A673 (cell line): ENCODE data around the gene CREBRF. TPM values are rescaled to one million over a fixed set of nuclear protein-coding genes. Genes with fewer than 3 reads are reported as not detected.
"Not testable (repeated sequence)": the region's sequence is repeated elsewhere in the genome, so short reads cannot be mapped to it uniquely, and the experiment has no call there.

Experiments used
- BruUV-seq: library from RNA; stranded (reverse); fragments of 400-500 nt; replicated peaks from 2 replicates; lab custom pipeline; 2021; lab: Mats Ljungman, UMichigan
- CTCF ChIA-PET: fragments of 300-600 bp; sonication (Branson Sonifier 250); formaldehyde crosslinking; loops from one replicate; lab custom pipeline; 2022; ENCODE audit warnings: antibody characterized with exemption; lab: Charles Lee
- POLR2A ChIA-PET: fragments of 300-600 bp; sonication (Branson Sonifier 250); formaldehyde crosslinking; loops from one replicate; lab custom pipeline; 2022; ENCODE audit warnings: antibody characterized with exemption; ENCODE audit not compliant: low non-redundant PET; lab: Charles Lee
- DNase-seq: peaks from one replicate; pipeline ENCODE4 v3.0.0-alpha.2; 2015; ENCODE audit warnings: low spot score
- H3K27ac ChIP-seq: fragments of 200-600 bp; sonication (generic); 2 replicates; pipeline ENCODE4 v1.5.1; 2016; ENCODE audit warnings: mixed run types, low read depth, mild to moderate bottlenecking, mixed read lengths, antibody characterized with exemption, low read length; ENCODE audit not compliant: poor library complexity, severe bottlenecking
- H3K27me3 ChIP-seq: fragments of 200-600 bp; sonication (generic); replicated peaks from 2 replicates; pipeline ENCODE4 v1.6.1; 2017; ENCODE audit warnings: mixed run types, low read depth, mild to moderate bottlenecking, mixed read lengths, antibody characterized with exemption, low read length; ENCODE audit not compliant: insufficient read depth, poor library complexity
- H3K36me3 ChIP-seq: fragments of 200-600 bp; sonication (generic); 2 replicates; pipeline ENCODE4 v1.6.1; 2016; ENCODE audit warnings: mixed run types, mild to moderate bottlenecking, mixed read lengths, antibody characterized with exemption, low read length; ENCODE audit not compliant: insufficient read depth, poor library complexity, severe bottlenecking
- H3K4me1 ChIP-seq: fragments of 200-600 bp; sonication (generic); 2 replicates; pipeline ENCODE4 v1.6.1; 2017; ENCODE audit warnings: mixed run types, mild to moderate bottlenecking, mixed read lengths, antibody characterized with exemption, low read length; ENCODE audit not compliant: insufficient read depth, poor library complexity, severe bottlenecking
- H3K4me3 ChIP-seq: fragments of 200-600 bp; sonication (generic); 2 replicates; pipeline ENCODE4 v1.5.1; 2016; ENCODE audit warnings: low read depth, mixed run types, mild to moderate bottlenecking, mixed read lengths, low read length; ENCODE audit not compliant: poor library complexity, severe bottlenecking
- H3K9me3 ChIP-seq: fragments of 200-600 bp; sonication (generic); 2 replicates; pipeline ENCODE4 v1.6.1; 2016; ENCODE audit warnings: mixed run types, low read depth, mild to moderate bottlenecking, mixed read lengths, antibody characterized with exemption, low read length; ENCODE audit not compliant: poor library complexity, severe bottlenecking
- CTCF ChIP-seq: fragments of 300-800, 200-600 bp; sonication (generic); conservative IDR thresholded peaks from 2 replicates; pipeline ENCODE4 v1.5.1; 2017; ENCODE audit warnings: low read depth, mild to moderate bottlenecking, antibody characterized with exemption, low read length, moderate library complexity, mixed read lengths
- EZH2 ChIP-seq: fragments of 200-600 bp; sonication (generic); IDR thresholded peaks from 2 replicates; pipeline ENCODE4 v1.6.1; 2017; ENCODE audit warnings: borderline replicate concordance, low read depth, mild to moderate bottlenecking, mixed read lengths, antibody characterized with exemption, low read length; ENCODE audit not compliant: poor library complexity, severe bottlenecking
- intact Hi-C: fragments of 100-400 bp; cut with micrococcal nuclease; formaldehyde crosslinking; loops from one replicate; pipeline ENCODE4 v1.10.0; 2022; ENCODE audit not compliant: unreplicated experiment
- total RNA-seq: library from RNA; stranded (reverse); gene quantifications from 2 replicates; pipeline ENCODE4 v1.2.3, GENCODE V29; 2021

CREBRF gene
- total RNA-seq, 1 experiment from 2014 or later = 1.5 TPM

- no peak overlapping the region for H3K27ac ChIP-seq
- no TSS peak for BruUV-seq
- intact Hi-C loops = no loop called here
- no peak for DNase-seq
- no peak overlapping the region for H3K4me3 ChIP-seq
- no peaks in the 10 kb centered on the region for H3K4me1 ChIP-seq
- peaks cover 7% of the 10 kb centered on the region for H3K36me3 ChIP-seq
- H3K27me3 ChIP-seq = no peaks in the 10 kb centered on the region
- no peak for TF ChIP-seq CTCF
- TF ChIP-seq EZH2 = no peak
- H3K9me3 ChIP-seq = no peaks in the 10 kb centered on the region
- POLR2A ChIA-PET = no interaction called here
- CTCF ChIA-PET = no interaction called here
These were observed 96.4 kb downstream of the CREBRF start for GRCh38 chr5:173152547-173152946.

GRCh38 chr5:173153842-173154241 lies 97.7 kb downstream of the CREBRF start:
- POLR2A ChIA-PET = no interaction called here
- H3K4me3 ChIP-seq = no peak overlapping the region
- DNase-seq = no peak
- CTCF ChIA-PET = no interaction called here
- no peaks in the 10 kb centered on the region for H3K4me1 ChIP-seq
- no TSS peak for BruUV-seq
- no peak overlapping the region for H3K27ac ChIP-seq
- peaks cover 3% of the 10 kb centered on the region for H3K36me3 ChIP-seq
- intact Hi-C loops = no loop called here
- TF ChIP-seq EZH2 (no peak), CTCF (no peak)
- H3K9me3 ChIP-seq = no peaks in the 10 kb centered on the region
- no peaks in the 10 kb centered on the region for H3K27me3 ChIP-seq

- CTCF ChIA-PET, DNase-seq, H3K9me3 ChIP-seq, H3K27me3 ChIP-seq, H3K36me3 ChIP-seq, BruUV-seq, intact Hi-C loops, H3K4me3 ChIP-seq, H3K4me1 ChIP-seq, POLR2A ChIA-PET, H3K27ac ChIP-seq: not testable (repeated sequence)
These were observed 98.5 kb downstream of the CREBRF start for GRCh38 chr5:173154619-173155018.

- CTCF ChIA-PET = no interaction called here
- Histone ChIP-seq H3K36me3 (peaks cover 3% of the 10 kb centered on the region), H3K9me3 (no peaks in the 10 kb centered on the region), H3K27me3 (no peaks in the 10 kb centered on the region), H3K4me3 (no peak overlapping the region), H3K4me1 (no peaks in the 10 kb centered on the region), H3K27ac (no peak overlapping the region)
- POLR2A ChIA-PET = no interaction called here
- TF ChIP-seq EZH2 = no peak
- no peak for TF ChIP-seq CTCF
- BruUV-seq = no TSS peak
- intact Hi-C loops = no loop called here
- no peak for DNase-seq
These were observed 99.8 kb downstream of the CREBRF start for GRCh38 chr5:173155912-173156311.
